GM19468 (cell line): ENCODE measurements around the gene TYW1.
"Not testable (repeated sequence)": the region's sequence is repeated elsewhere in the genome, so short reads cannot be mapped to it uniquely, and the experiment has no call there.

Experiments
- ATAC-seq: cut with Tn5 transposase; IDR thresholded peaks from one replicate; pipeline ENCODE4 v1.9.1; 2021; ENCODE audit warnings: mild to moderate bottlenecking, moderate library complexity, moderate number of reproducible peaks; ENCODE audit not compliant: unreplicated experiment; ENCODE audit errors: extremely low read depth

TYW1 gene

DNA sequence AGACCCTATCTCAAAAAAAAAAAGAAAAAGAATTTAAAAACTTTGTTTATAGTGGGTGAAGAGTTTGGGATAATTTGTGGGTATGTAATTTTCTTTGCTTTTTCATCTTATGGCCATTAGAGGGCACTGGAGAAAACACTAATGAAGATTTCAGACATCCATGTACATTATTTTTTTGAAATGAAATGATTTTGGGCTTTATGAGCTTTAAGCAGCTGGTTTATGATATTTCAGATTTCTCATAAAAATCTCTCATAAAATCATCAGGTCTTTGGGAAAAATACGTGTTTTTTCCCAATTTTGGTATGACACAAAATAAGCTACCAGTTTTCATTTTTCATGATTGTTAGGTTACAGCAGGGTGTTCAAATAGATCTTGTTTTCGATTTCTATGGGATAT is 44.2 kb downstream of the TYW1 start:
- not testable (repeated sequence) for ATAC-seq

DNA sequence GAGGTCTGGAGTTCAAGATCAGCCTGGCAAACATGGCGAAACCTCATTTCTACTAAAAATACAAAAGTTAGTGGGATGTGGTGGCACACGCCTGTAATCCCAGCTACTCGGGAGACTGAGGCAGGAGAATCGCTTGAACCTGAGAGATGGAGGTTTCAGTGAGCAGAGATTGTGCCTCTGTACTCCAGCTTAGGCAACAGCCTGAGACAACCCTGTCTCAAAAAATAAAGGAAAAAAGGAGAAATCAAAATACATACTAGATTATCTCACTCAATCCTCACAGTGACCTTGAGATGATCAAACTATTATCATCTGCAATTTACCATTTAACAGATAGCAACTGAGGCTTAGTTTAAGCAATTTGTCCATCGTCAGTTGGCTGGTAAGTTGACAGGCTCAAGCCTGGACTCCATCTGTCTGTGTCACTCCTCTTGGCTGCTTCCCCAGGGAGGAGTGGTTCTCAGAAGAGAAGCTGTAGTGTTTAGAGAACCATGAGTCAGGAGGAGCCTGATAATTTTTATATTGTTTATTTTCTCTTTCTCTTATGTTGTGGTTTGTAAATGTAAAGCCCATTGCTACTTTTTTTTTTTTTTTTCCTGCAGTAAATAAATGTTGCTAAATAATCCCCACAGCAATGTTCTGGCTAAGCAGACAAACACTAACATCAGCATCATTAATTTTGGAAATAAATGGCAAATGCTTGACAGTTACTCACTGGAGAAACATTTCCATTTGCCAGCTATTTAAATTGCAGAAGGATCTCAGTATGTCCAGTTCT is 46.3 kb downstream of the TYW1 start:
- ATAC-seq: not testable (repeated sequence)

DNA sequence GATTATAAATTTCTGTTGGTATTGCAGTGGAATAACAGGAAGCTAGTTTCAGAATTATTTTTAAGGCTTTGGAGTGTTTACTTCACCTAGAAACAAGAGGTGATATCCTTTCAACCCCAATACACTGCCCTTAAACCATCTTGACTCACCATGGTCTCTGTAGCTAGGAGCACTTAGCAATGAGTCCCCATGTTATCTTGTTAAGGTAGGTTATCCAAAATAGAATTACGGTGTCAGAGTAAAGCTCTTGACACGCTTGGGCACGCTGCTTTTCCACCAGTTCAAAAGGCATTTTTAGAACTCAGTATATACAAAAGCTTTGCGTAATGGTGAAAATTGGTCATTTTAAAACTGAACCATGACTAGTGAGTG is 46.9 kb downstream of the TYW1 start:
- ATAC-seq: not testable (repeated sequence)

DNA sequence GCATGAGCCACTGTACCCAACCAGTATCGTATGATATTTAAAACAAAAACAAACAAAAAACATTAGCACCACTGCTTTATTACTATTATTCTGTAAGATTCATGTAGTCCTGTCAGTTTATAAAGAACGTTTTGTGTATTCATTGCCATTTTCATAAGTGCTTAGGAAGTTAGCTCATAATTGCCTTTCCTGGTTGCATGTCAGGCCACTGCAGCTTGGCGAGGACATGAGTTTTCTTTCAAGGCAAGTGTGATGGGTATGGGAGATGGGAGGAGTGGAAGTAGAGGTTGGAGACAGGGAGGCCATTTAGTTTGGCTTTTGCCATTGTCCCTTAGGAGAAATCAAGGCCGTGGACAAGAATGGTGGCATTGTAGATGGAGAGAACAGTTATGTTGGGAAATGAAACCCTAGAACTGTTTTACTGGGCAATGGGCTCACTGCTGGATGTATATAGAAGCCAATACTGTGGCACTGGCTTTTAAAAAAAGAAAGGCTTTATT is 48.9 kb downstream of the TYW1 start:
- ATAC-seq: no peak

DNA sequence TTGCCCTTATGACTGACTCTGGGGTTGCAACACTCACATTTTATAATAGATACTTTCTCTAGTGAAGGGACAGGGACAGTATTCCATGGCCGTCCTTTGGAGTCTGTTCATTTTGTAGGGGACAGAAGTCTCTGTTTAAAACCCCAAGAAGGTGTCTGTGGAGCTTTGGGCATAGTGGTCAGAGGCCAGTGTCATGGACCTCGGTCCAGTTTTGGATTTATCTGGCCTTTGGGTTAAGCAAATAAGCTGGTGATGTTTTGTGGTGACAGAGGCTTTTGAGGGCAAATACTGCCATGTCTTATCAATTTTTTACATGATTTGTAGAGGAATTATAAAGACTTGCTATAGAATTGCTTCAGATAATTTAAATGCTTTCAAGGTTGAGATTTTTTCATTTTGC is 50.2 kb downstream of the TYW1 start:
- not testable (repeated sequence) for ATAC-seq

- not testable (repeated sequence) for ATAC-seq
These were observed 53.3 kb downstream of the TYW1 start for GRCh38 chr7:67049908-67050307.

DNA sequence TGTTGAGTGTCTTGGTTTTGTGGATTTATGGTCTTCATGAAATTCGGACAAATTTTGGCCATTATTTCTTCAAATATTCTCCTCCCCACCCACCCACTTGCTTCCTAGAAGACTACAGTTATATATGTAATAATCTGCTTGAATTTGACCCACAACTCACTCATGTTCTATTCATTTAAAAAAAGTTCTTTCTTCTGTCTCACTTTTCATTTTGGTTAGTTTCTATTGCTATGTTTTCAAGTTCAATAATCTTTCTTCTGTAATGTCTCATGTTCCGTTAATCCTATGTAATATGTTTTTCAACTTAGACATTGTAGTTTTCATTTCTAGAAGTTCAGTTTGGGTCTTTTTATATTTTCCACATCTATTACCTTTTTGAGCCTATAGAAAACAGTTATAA is 55.5 kb downstream of the TYW1 start:
- ATAC-seq: not testable (repeated sequence)

DNA sequence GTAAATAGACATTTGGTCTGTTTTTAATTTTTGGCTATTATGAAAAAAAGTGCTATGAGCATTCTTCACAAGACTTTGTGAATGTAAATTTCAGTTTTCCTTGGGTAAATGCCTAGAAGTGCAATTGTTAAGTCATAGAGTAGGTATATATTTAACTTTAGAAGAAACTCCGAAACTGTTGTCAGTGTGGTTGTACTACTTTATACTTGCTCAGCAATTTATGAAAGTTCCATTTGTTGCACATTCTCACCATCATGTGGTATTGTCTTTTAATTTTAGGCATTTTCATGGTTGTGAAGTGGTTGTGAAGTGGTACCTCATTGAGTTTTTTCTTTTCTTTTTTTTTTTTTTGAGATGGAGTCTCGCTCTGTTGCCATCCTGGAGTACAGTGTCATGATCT is 60.0 kb downstream of the TYW1 start:
- ATAC-seq: no peak

GRCh38 chr7:67061321-67061720 is 64.7 kb downstream of the TYW1 start:
- ATAC-seq: not testable (repeated sequence)

DNA sequence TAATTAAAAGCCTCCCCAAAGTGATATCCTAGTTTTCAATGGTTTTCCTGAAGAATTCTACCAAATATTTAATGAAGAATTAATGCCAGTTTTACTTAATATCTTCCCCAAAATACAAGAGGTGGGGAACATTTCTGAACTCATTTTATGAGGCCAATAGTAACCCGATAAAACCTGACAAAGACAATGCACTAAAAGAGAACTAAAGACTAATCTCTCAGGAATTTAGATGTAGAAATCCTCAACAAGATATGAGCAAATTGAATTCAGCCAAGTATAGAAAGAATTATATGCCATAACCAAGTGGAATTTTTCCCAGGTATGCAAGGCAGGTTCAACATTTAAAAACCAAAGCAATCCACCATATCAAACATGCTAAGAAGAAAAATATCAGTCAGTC is 66.2 kb downstream of the TYW1 start:
- ATAC-seq: not testable (repeated sequence)

- ATAC-seq: not testable (repeated sequence)
These were observed 70.5 kb downstream of the TYW1 start for GRCh38 chr7:67066950-67067622.

DNA sequence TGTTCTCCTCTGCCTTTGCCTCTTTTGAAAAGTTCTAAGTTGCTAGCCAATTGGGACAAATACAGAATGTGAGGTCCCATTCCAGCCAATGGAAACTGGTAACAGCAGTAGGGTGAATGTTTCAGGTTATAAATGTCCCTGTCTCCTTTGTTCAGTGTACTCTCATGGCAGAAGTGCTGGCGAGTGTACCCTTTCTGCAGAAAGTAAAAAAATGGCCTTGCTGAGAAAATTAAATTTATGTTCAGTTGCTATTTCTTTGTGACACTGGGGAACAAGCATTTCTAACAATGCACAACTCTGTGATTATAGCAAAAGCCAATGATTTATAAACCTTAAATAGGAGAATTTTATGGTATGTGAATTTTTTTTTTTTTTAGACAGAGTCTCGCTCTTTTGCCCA is 79.5 kb downstream of the TYW1 start:
- ATAC-seq: not testable (repeated sequence)

DNA sequence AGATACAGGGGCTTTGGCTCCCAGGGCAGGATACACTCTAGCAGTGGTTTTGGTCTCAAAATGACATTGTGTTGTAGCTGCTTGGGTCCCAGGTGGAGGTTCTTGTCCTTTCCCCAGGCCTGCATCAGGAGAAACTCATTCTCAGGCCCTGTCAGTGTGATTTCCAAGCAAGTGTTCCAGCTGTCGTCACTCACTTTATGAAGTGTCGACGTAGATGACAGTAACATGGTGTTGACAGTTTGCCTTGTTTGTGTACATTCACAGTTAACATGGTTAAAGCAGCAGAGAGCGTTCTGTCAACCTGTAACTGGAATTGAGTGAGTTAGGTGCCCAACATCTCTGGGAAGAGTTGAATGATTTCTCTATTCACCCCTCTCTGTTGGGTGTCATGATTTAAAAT is 86.2 kb downstream of the TYW1 start:
- not testable (repeated sequence) for ATAC-seq

DNA sequence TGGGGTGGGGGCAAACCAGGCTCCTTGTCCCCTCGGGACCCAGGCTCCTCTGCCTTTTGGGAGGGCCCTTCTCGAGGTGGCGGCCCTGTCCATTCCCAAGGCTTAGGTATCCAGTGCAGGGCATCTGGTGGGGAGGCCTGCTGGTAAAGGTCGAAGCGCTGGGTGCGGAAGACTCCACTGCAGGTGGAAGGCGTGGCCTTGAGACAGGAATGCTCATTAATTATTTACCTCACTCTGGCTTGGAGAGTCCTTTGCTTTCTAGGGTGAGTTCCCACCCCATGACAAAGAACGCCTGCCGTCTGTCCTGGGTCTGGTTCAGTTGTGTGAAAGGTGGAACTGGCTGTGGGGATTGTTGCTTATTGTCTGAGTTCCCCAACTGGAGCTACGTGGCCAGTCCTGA is 92.6 kb downstream of the TYW1 start:
- ATAC-seq: not testable (repeated sequence)

- not testable (repeated sequence) for ATAC-seq
These were observed 94.4 kb downstream of the TYW1 start for GRCh38 chr7:67091053-67091452.

GRCh38 chr7:67098031-67098430 is 101.4 kb downstream of the TYW1 start:
- ATAC-seq: not testable (repeated sequence)

DNA sequence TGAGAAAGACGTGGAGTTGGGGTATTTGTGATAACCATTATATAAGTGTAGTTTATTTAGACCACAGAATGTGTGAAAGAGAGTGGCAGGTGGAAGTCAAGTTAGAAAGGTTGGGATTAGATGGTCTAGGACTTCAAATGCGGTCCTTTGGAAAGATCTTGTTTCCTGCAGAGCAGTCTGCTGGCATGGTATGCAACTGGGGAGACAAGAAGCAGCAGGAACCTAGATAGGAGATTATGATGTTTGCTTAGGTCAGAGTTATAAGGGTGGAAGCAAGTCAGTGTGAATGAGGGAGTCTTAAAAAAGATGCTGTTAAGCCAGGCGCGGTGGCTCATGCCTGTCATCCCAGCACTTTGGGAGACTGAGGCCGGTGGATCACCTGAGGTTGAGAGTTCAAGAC is 102.8 kb downstream of the TYW1 start:
- ATAC-seq: not testable (repeated sequence)

GRCh38 chr7:67100038-67100437 is 103.4 kb downstream of the TYW1 start:
- not testable (repeated sequence) for ATAC-seq

DNA sequence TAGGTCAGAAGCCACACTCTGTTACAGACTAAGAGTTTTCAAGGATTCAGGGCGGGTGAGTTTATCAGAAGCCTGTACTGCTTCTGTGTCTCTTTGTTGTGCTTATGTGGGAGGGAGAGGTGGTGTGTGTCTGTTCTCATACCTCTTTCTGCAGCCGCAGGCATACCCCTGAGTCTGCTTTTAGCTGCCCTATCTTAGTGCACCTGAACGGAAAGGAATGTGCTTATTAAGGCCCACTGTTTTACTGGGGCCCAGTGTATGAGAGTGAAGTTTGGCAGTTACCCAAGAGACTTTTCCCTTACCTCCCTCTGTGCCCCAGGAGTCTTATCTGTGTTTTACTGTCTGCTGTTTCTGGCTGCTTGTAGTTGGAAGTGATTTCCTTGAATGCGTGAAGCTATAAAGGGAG is 104.3 kb downstream of the TYW1 start:
- no peak for ATAC-seq

DNA sequence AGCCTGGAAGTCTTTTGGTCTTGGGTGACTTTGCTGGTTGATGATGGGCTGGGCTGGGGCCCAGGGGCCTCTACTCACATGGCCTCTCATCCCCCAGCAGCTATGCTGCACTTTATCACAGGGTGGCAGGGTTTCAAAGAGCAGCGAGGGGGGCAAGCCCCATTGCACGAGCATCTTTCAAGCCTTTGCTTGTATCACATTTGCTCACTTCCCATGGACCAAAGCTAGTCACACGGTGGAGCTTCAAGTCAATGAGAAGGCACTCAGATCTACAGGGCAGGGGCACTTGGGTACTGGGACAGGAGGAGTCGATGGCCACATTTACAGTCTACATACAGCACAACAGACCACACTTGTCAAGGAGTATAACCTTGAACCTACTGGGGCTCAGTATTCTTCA is 108.3 kb downstream of the TYW1 start:
- not testable (repeated sequence) for ATAC-seq

DNA sequence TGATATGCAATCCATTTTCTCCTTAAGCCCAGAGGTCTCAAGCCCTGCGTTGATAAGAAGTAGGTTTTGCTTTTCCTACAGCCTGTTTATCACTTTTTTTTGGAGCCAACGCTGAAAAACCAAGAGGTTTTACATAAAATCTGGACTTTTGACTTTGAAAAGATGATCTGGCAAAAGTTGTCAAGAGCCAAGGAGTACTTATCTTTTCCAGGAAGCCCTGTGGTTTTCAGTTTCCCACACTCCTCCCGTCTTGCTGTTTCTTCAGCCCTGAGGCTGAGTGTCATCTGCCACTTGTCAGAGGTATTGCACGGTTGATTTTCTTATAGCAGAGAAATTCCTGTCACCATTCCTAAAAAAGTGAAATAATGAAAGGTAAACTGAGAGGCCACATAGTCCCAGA is 108.7 kb downstream of the TYW1 start:
- ATAC-seq: no peak
